Body of pancreas (tissue), 4 donors: ENCODE measurements around the gene TEDDM1.

Source experiments
- POLR2A ChIP-seq, 3 donors: fragments of 450-650 bp; IDR thresholded peaks; one replicate each; pipeline ENCODE4 v1.6.1; 2016; ENCODE audit warnings: antibody characterized with exemption in 3 of 3, mild to moderate bottlenecking in 2 of 3
- TF ChIP-seq, protein P1 (sequence below), 7 experiments: fragments of 450-650 bp in 4 of 7; fragments of 200-600 bp in 3 of 7; sonication (generic) in 3 of 7; IDR thresholded peaks; one replicate each; pipeline ENCODE4 v1.5.1; 2016 to 2019; ENCODE audit warnings: antibody characterized with exemption in 7 of 7

GRCh38 chr1:182428043-182428442 is 27.6 kb upstream of the TEDDM1 start:
- TF ChIP-seq, protein P1, sequence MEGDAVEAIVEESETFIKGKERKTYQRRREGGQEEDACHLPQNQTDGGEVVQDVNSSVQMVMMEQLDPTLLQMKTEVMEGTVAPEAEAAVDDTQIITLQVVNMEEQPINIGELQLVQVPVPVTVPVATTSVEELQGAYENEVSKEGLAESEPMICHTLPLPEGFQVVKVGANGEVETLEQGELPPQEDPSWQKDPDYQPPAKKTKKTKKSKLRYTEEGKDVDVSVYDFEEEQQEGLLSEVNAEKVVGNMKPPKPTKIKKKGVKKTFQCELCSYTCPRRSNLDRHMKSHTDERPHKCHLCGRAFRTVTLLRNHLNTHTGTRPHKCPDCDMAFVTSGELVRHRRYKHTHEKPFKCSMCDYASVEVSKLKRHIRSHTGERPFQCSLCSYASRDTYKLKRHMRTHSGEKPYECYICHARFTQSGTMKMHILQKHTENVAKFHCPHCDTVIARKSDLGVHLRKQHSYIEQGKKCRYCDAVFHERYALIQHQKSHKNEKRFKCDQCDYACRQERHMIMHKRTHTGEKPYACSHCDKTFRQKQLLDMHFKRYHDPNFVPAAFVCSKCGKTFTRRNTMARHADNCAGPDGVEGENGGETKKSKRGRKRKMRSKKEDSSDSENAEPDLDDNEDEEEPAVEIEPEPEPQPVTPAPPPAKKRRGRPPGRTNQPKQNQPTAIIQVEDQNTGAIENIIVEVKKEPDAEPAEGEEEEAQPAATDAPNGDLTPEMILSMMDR (IDR thresholded peaks at IDR 0.05), result no peak
- TF ChIP-seq POLR2A (IDR thresholded peaks at IDR 0.05), result no peak
